Subcutaneous abdominal adipose tissue (tissue), 5 donors: ENCODE measurements around the gene ZNF488.

Experiments used
- H3K27ac ChIP-seq: one replicate; pipeline ENCODE4 v1.7.0; 2013; ENCODE audit warnings: low read depth, mild to moderate bottlenecking, inconsistent platforms, low read length, moderate library complexity
- H3K27me3 ChIP-seq, 5 donors: one replicate each; pipeline ENCODE4 v1.7.0; 2013; ENCODE audit warnings: low read length in 5 of 5, inconsistent platforms in 1 of 5; ENCODE audit not compliant: control insufficient read depth in 5 of 5, insufficient read depth in 4 of 5
- H3K36me3 ChIP-seq, 5 donors: one replicate each; pipeline ENCODE4 v1.7.0; 2013; ENCODE audit warnings: low read length in 5 of 5; ENCODE audit not compliant: control insufficient read depth in 5 of 5, insufficient read depth in 5 of 5
- H3K4me1 ChIP-seq, 5 donors: one replicate each; pipeline ENCODE4 v1.7.0; 2013; ENCODE audit warnings: low read length in 5 of 5, mild to moderate bottlenecking in 3 of 5, moderate library complexity in 1 of 5; ENCODE audit not compliant: control insufficient read depth in 5 of 5, insufficient read depth in 5 of 5
- H3K4me3 ChIP-seq, 5 donors: one replicate each; pipeline ENCODE4 v1.7.0; 2013; ENCODE audit warnings: low read length in 5 of 5, low read depth in 1 of 5
- H3K9ac ChIP-seq, 5 donors: one replicate each; pipeline ENCODE4 v1.7.0; 2013; ENCODE audit warnings: low read length in 5 of 5, mild to moderate bottlenecking in 4 of 5, moderate library complexity in 3 of 5
- H3K9me3 ChIP-seq, 5 donors: one replicate each; pipeline ENCODE4 v1.7.0; 2013; ENCODE audit warnings: low read length in 5 of 5; ENCODE audit not compliant: control insufficient read depth in 5 of 5
- donor health status: healthy.
- donor health status: healthy.
- donor health status: healthy.
- donor health status: healthy.
- donor health status: healthy.

Gene ZNF488

DNA sequence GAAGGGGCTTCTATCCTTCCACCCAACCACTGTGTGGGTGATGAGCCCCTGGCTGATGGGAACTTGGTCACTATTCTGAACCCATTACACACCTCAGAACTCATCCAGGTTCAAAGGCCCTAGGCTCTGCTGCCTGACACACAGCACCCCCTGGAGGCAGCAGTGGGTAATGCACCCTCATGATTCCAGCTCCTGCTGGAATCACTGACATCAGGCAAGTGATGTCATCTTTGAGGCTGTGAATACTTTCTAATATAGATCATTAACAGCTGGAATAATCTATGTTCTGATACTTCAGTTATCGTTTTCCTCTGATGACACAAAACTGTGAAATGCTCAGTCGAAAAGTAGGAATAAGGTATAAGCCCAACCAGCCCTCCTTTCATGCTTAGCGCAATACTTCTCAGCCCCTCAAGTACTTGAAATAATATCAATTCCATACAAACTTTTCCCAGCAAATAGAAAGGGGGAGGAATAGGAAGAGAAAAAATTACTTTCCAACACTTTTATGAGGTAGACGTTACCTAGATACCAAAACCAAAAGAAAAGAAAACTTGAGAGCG, 43.4 kb downstream of the ZNF488 start:
- H3K27me3 ChIP-seq, result no peaks in the 10 kb centered on the region
- no peak overlapping the region for H3K4me3 ChIP-seq
- no peaks in the 10 kb centered on the region for H3K36me3 ChIP-seq
- no peak overlapping the region for H3K27ac ChIP-seq
- H3K9me3 ChIP-seq, result no peaks in the 10 kb centered on the region
- peaks cover 0 to 16% (median 9%) of the 10 kb centered on the region in 5 donors for H3K4me1 ChIP-seq
- H3K9ac ChIP-seq, result no peak overlapping the region

GRCh38 chr10:47339759-47340607, 44.1 kb downstream of the ZNF488 start:
- peaks cover 0 to 16% (median 9%) of the 10 kb centered on the region in 5 donors for H3K4me1 ChIP-seq
- H3K4me3 ChIP-seq, result no peak overlapping the region
- no peak overlapping the region for H3K9ac ChIP-seq
- no peaks in the 10 kb centered on the region for H3K36me3 ChIP-seq
- H3K9me3 ChIP-seq, result no peaks in the 10 kb centered on the region
- H3K27me3 ChIP-seq, result no peaks in the 10 kb centered on the region
- no peak overlapping the region for H3K27ac ChIP-seq

DNA sequence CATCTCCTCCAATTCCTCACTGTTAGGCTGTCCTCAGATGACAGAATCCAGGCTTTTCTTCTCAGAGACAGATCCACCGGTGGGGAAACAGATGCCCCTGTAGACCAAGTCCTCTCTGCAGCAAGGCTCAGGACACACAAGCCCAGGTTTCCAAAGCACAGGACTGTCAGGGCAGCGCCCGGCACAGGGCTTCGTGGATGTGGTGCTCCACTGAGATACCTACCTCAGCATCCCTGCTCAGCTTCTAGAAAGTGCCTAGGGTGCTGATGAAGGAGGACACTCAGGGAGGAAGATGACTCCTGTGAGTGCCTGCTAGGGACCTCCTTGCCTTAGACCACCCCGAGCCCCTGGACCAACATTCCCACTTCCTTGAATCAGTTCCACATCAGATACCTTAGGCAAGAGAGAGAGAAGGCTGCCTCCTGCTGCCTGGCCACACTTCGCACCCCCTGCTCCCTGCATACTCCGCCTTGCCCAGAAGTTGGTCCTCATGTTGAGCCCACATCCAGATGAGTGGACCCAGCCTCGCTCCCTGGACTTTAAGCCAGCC, 44.8 kb downstream of the ZNF488 start:
- no peak overlapping the region for H3K9ac ChIP-seq
- H3K4me3 ChIP-seq, result no peak overlapping the region
- no peaks in the 10 kb centered on the region for H3K36me3 ChIP-seq
- no peaks in the 10 kb centered on the region for H3K27me3 ChIP-seq
- no peaks in the 10 kb centered on the region for H3K9me3 ChIP-seq
- H3K4me1 ChIP-seq, result peaks cover 0 to 16% (median 9%) of the 10 kb centered on the region in 5 donors
- H3K27ac ChIP-seq, result no peak overlapping the region

GRCh38 chr10:47337310-47337709, 46.8 kb downstream of the ZNF488 start:
- H3K4me3 ChIP-seq, result no peak overlapping the region
- peaks cover 0 to 16% (median 9%) of the 10 kb centered on the region in 5 donors for H3K4me1 ChIP-seq
- H3K9ac ChIP-seq, result no peak overlapping the region
- no peaks in the 10 kb centered on the region for H3K27me3 ChIP-seq
- no peaks in the 10 kb centered on the region for H3K36me3 ChIP-seq
- no peaks in the 10 kb centered on the region for H3K9me3 ChIP-seq
- H3K27ac ChIP-seq, result no peak overlapping the region

DNA sequence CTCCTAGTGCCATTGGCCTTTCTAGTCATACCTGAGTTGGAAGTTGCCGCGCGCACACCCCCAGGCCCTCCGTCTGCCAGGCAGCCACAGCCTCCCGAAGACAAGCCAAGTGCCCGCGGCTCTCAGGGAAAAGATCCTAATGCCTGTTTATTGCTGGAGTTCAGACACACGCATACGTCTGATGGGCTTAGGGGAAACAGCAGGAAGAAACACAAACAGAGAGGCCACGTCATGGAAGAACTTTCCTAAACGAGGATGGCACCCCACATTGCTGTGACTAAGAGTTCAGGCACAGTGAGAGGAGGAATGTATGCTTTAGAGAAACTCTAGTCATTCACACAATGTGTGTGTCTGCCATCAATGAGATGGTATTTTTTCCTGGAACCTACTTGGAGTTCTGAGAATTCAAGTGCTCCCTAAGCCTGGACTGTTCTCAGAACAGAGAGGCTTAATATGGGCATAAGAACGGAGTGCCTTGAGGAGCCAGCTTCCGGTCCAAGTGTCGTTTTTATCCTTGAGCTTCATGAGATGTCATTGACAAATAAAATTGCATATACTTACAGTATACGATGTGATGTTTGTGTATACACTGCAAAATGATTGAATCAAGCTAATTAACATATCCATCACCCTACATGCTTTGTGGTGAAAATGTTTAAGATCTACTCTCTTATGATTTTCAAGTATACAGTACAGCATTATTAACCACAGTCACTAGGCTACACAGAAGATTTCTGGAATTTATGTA, 47.5 kb downstream of the ZNF488 start:
- no peaks in the 10 kb centered on the region for H3K36me3 ChIP-seq
- H3K9me3 ChIP-seq, result no peaks in the 10 kb centered on the region
- no peak overlapping the region for H3K9ac ChIP-seq
- H3K4me1 ChIP-seq, result peaks cover 0 to 16% (median 9%) of the 10 kb centered on the region in 5 donors
- H3K27ac ChIP-seq, result no peak overlapping the region
- no peak overlapping the region for H3K4me3 ChIP-seq
- H3K27me3 ChIP-seq, result no peaks in the 10 kb centered on the region

DNA sequence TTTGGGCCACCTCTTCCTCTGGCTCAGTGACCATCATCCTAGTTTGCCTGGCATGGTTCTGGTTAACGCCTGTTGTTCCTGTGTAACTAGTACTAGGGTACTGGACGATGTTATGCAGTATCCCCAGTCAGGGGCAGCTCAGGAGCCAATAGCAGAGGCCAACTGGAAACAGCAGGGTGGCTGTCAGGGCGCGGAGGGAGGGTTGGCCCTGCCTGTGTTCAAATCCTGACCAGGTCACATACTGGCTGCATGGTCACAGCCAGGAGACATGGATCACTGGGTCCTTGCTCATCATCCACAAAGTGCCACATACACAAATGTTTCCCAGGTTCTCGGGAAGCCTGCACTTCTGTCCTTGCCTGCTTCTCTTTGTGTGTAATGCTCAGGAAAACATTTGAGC, 48.2 kb downstream of the ZNF488 start:
- Histone ChIP-seq H3K4me1 (peaks cover 0 to 16% (median 9%) of the 10 kb centered on the region in 5 donors), H3K27ac (no peak overlapping the region), H3K27me3 (no peaks in the 10 kb centered on the region), H3K9ac (no peak overlapping the region), H3K36me3 (no peaks in the 10 kb centered on the region), H3K9me3 (no peaks in the 10 kb centered on the region), H3K4me3 (no peak overlapping the region)

GRCh38 chr10:47334466-47335295, 49.4 kb downstream of the ZNF488 start:
- H3K9me3 ChIP-seq, result no peaks in the 10 kb centered on the region
- H3K27me3 ChIP-seq, result no peaks in the 10 kb centered on the region
- no peak overlapping the region for H3K27ac ChIP-seq
- H3K4me1 ChIP-seq, result peaks cover 0 to 16% (median 9%) of the 10 kb centered on the region in 5 donors
- H3K4me3 ChIP-seq, result no peak overlapping the region
- H3K9ac ChIP-seq, result no peak overlapping the region
- H3K36me3 ChIP-seq, result no peaks in the 10 kb centered on the region

DNA sequence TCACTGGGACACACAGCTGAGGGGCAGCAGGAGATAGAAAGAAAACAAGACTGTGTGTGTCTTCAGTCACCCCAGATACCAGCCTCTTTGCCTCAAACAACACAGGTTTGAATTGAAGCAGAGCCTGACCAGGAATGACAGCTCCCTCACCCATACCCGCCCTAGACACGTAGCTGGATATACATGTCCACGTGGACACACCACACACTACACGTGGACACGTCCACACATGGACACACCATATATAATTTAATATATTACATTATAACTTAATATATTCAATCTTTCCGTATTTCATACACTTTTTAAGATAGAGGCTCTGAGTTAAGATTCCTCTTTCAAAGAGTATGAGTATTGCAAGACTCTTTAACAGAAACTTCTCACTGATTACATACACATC, 50.6 kb downstream of the ZNF488 start:
- H3K27me3 ChIP-seq, result no peaks in the 10 kb centered on the region
- no peaks in the 10 kb centered on the region for H3K36me3 ChIP-seq
- H3K4me3 ChIP-seq, result no peak overlapping the region
- peaks cover 0 to 16% (median 9%) of the 10 kb centered on the region in 5 donors for H3K4me1 ChIP-seq
- no peak overlapping the region for H3K27ac ChIP-seq
- no peaks in the 10 kb centered on the region for H3K9me3 ChIP-seq
- no peak overlapping the region for H3K9ac ChIP-seq

- peaks cover 0 to 16% (median 9%) of the 10 kb centered on the region in 5 donors for H3K4me1 ChIP-seq
- H3K36me3 ChIP-seq, result no peaks in the 10 kb centered on the region
- H3K27ac ChIP-seq, result no peak overlapping the region
- H3K9ac ChIP-seq, result no peak overlapping the region
- H3K4me3 ChIP-seq, result no peak overlapping the region
- no peaks in the 10 kb centered on the region for H3K9me3 ChIP-seq
- H3K27me3 ChIP-seq, result no peaks in the 10 kb centered on the region
Observed at GRCh38 chr10:47332946-47333345, 51.1 kb downstream of the ZNF488 start.
